SIG-M5 (cell line): Measurements from ENCODE around the gene GIPC3.

Experiments
- DNase-seq: peaks from one replicate; lab custom pipeline; 2025; lab: John Stamatoyannopoulos, UW

Gene GIPC3

GRCh38 chr19:3585301-3586126, at the start of gene GIPC3:
Gene GIPC3, plus strand, starts transcription at chr19:3585478. Its CDS starts 120 bp downstream, at chr19:3585598.
- no peak for DNase-seq

- DNase-seq, result no peak
These were observed 49.7 kb upstream of the GIPC3 start for GRCh38 chr19:3535563-3535965.

- DNase-seq, result no peak
These were observed 49.3 kb upstream of the GIPC3 start for GRCh38 chr19:3535981-3536380.

GRCh38 chr19:3536429-3537100, 48.7 kb upstream of the GIPC3 start:
- DNase-seq, result no peak

GRCh38 chr19:3537101-3537437, 48.2 kb upstream of the GIPC3 start:
- DNase-seq, result no peak

GRCh38 chr19:3537438-3538240, 47.6 kb upstream of the GIPC3 start:
- DNase-seq, result no peak

- DNase-seq, result no peak
These were observed 46.9 kb upstream of the GIPC3 start for GRCh38 chr19:3538258-3538929.

- no peak for DNase-seq
These were observed 46.1 kb upstream of the GIPC3 start, which contains the start of gene TEKTIP1 for GRCh38 chr19:3538965-3539755. Gene TEKTIP1, plus strand, starts transcription at chr19:3539174. Its CDS starts 4 bp downstream, at chr19:3539178.

GRCh38 chr19:3539756-3540118, 45.5 kb upstream of the GIPC3 start:
- DNase-seq, result no peak

GRCh38 chr19:3543150-3544057, 41.9 kb upstream of the GIPC3 start:
- no peak for DNase-seq

- no peak for DNase-seq
These were observed 41.3 kb upstream of the GIPC3 start for GRCh38 chr19:3544058-3544376.

GRCh38 chr19:3544742-3545668, 40.3 kb upstream of the GIPC3 start:
- DNase-seq, result no peak

GRCh38 chr19:3545669-3546034, 39.6 kb upstream of the GIPC3 start:
- DNase-seq, result no peak

GRCh38 chr19:3546119-3546518, 39.2 kb upstream of the GIPC3 start:
- no peak for DNase-seq

- DNase-seq, result no peak
These were observed 38.0 kb upstream of the GIPC3 start for GRCh38 chr19:3547301-3547731.

GRCh38 chr19:3547767-3548282, 37.5 kb upstream of the GIPC3 start:
- no peak for DNase-seq

- DNase-seq, result no peak
These were observed 36.7 kb upstream of the GIPC3 start for GRCh38 chr19:3548606-3549005.

GRCh38 chr19:3549816-3550215, 35.5 kb upstream of the GIPC3 start:
- DNase-seq, result no peak
